GM23338 (cell line): ENCODE measurements around the gene XRCC6.

Experiments used
- CREB1 ChIP-seq: fragments of 250-450 bp; sonication (Bioruptor Pico); IDR thresholded peaks from 2 replicates; pipeline ENCODE4 v1.5.0; 2020; ENCODE audit warnings: low read depth, mild to moderate bottlenecking, moderate library complexity
- CTCF ChIP-seq, 2 experiments: fragments of 200-600 bp in 1 of 2; sonication (generic) in 1 of 2; conservative IDR thresholded peaks; 2 replicates each; pipeline versions ENCODE4 v1.5.1 to v1.6.1; 2016 to 2017; ENCODE audit warnings: antibody characterized with exemption in 2 of 2, low read depth in 2 of 2, mild to moderate bottlenecking in 2 of 2, moderate library complexity in 1 of 2
- EZH2 ChIP-seq: fragments of 200-600 bp; sonication (generic); IDR thresholded peaks from one replicate; pipeline ENCODE4 v1.8.0; 2017; ENCODE audit warnings: antibody characterized with exemption, mild to moderate bottlenecking, low read depth; ENCODE audit not compliant: unreplicated experiment
- EZH2phosphoT487 ChIP-seq: fragments of 200-600 bp; sonication (generic); IDR thresholded peaks from one replicate; pipeline ENCODE4 v1.8.1; 2018; ENCODE audit warnings: antibody characterized with exemption; ENCODE audit not compliant: unreplicated experiment
- JUNB ChIP-seq: IDR thresholded peaks from one replicate; pipeline ENCODE4 v1.6.1; 2016; ENCODE audit warnings: antibody characterized with exemption; ENCODE audit not compliant: unreplicated experiment
- NANOG ChIP-seq: IDR thresholded peaks from 2 replicates; pipeline ENCODE4 v1.6.1; 2016; ENCODE audit warnings: antibody characterized with exemption, borderline replicate concordance
- POLR2AphosphoS5 ChIP-seq: IDR thresholded peaks from 2 replicates; pipeline ENCODE4 v1.6.1; 2016; ENCODE audit warnings: antibody characterized with exemption, low read depth
- REST ChIP-seq: IDR thresholded peaks from one replicate; pipeline ENCODE4 v1.6.1; 2018; ENCODE audit warnings: antibody characterized with exemption; ENCODE audit not compliant: unreplicated experiment
- STAT1 ChIP-seq: IDR thresholded peaks from one replicate; pipeline ENCODE4 v1.6.1; 2016; ENCODE audit warnings: antibody characterized with exemption; ENCODE audit not compliant: unreplicated experiment
- ZNF331 ChIP-seq: fragments of 250-450 bp; sonication (Bioruptor Pico); IDR thresholded peaks from 2 replicates; pipeline ENCODE4 v1.5.0; 2020; ENCODE audit warnings: low read depth, mild to moderate bottlenecking, moderate library complexity

GRCh38 chr22:41647771-41648170, 26.7 kb downstream of the XRCC6 start:
- TF ChIP-seq CREB1 (CRISPR knock-in tag) = no peak
- TF ChIP-seq CTCF (conservative IDR thresholded peaks at IDR 0.05; ENCODE audit: low read depth in 2 of 2) = no peak
- no peak for TF ChIP-seq POLR2AphosphoS5
- no peak for TF ChIP-seq EZH2
- TF ChIP-seq STAT1 = no peak
- TF ChIP-seq ZNF331 (CRISPR knock-in tag) = no peak
- TF ChIP-seq REST = no peak
- TF ChIP-seq NANOG = no peak
- TF ChIP-seq EZH2phosphoT487 = no peak
- TF ChIP-seq JUNB = no peak
